GM12878 (cell line): Measurements from ENCODE around the gene CDH4. TPM values are rescaled to one million over a fixed set of nuclear protein-coding genes. Genes with fewer than 3 reads are reported as not detected.

Experiments
- BCL3 ChIP-seq: IDR thresholded peaks from 2 replicates; pipeline ENCODE4 v1.6.1; 2011; ENCODE audit warnings: borderline replicate concordance, low read depth, mild to moderate bottlenecking, moderate library complexity, low read length; ENCODE audit not compliant: insufficient read depth, poor library complexity, severe bottlenecking
- HDGF ChIP-seq: fragments of 450-650 bp; IDR thresholded peaks from 2 replicates; pipeline ENCODE4 v1.6.1; 2016; ENCODE audit warnings: antibody characterized with exemption
- IRF4 ChIP-seq: IDR thresholded peaks from 2 replicates; pipeline ENCODE4 v1.6.1; 2011; ENCODE audit warnings: low read depth, low read length
- MEF2B ChIP-seq: fragments of 450-650 bp; IDR thresholded peaks from 2 replicates; pipeline ENCODE4 v1.6.1; 2018; ENCODE audit warnings: mild to moderate bottlenecking, moderate library complexity; ENCODE audit not compliant: partially characterized antibody, poor library complexity, severe bottlenecking
- REST ChIP-seq: IDR thresholded peaks from 2 replicates; pipeline ENCODE4 v1.6.1; 2012; ENCODE audit warnings: mild to moderate bottlenecking, low read depth, low read length
- SKIL ChIP-seq: fragments of 450-650 bp; IDR thresholded peaks from 2 replicates; pipeline ENCODE4 v1.6.1; 2017; ENCODE audit warnings: mild to moderate bottlenecking, low read depth, inconsistent platforms; ENCODE audit not compliant: poor library complexity, severe bottlenecking
- polyA plus RNA-seq, 11 experiments: library from polyadenylated mRNA; depleted of rRNA in 4 of 11; unstranded in 6 of 11; stranded (reverse) in 5 of 11; fragments of >200 nt; fragmentation: Nextera tagmentation in 4 of 11; fragmentation: Illumina TruSeq in 1 of 11; extraction: Ambion mirVana in 4 of 11; extraction: Trizol in 1 of 11; gene quantifications; 1 replicate in 1 of 11; 2 replicates in 10 of 11; pipeline versions ENCODE4 v1.2.1 to v1.2.3, GENCODE V29; 2011 to 2016; ENCODE audit warnings: inconsistent platforms in 2 of 11, missing spikeins in 2 of 11, low read depth in 1 of 11
- total RNA-seq, 4 experiments: library from RNA; depleted of rRNA in 3 of 4; stranded (reverse); fragments of >200 nt in 3 of 4; fragmentation: Illumina TruSeq in 1 of 4; extraction: Trizol in 1 of 4; gene quantifications; 2 replicates each; pipeline versions ENCODE4 v1.2.1 to v1.2.3, GENCODE V29; 2013 to 2021

Gene CDH4
- total and polyA plus RNA-seq, 10 of the 15 experiments (the other 5 are each of a cell fraction or from before 2014, with no cell fraction given): not detected

- no peak for TF ChIP-seq REST
- no peak for TF ChIP-seq IRF4
- TF ChIP-seq HDGF: no peak
- TF ChIP-seq BCL3: no peak
- no peak for TF ChIP-seq SKIL
- TF ChIP-seq MEF2B: no peak
Measured at GRCh38 chr20:61369731-61370520, 117.9 kb downstream of the CDH4 start (continued).
